ENCODE results near the gene LIMS2.

Gene LIMS2

DNA sequence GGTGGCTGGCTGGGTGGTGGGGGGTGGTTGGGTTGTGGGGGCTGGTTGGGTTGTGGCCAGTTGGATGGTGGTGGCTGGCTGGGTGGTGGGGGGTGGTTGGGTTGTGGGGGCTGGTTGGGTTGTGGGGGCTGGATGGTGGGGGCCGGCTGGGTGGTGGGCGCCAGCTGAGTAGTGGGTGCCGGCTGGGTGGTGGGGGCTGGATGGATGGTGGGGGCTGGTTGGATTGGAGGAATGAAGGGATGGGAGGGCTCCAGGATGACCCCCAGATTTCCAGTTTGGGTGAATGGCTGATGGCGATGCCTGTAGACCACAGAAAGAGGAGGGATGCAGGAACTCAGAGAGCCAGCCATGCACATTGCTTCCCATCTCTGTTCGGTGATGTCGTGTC, 56.1 kb downstream of the LIMS2 start:
- no peak for DNase-seq

- no peak for DNase-seq
These were observed 56.7 kb downstream of the LIMS2 start for GRCh38 chr2:127618551-127619202.

DNA sequence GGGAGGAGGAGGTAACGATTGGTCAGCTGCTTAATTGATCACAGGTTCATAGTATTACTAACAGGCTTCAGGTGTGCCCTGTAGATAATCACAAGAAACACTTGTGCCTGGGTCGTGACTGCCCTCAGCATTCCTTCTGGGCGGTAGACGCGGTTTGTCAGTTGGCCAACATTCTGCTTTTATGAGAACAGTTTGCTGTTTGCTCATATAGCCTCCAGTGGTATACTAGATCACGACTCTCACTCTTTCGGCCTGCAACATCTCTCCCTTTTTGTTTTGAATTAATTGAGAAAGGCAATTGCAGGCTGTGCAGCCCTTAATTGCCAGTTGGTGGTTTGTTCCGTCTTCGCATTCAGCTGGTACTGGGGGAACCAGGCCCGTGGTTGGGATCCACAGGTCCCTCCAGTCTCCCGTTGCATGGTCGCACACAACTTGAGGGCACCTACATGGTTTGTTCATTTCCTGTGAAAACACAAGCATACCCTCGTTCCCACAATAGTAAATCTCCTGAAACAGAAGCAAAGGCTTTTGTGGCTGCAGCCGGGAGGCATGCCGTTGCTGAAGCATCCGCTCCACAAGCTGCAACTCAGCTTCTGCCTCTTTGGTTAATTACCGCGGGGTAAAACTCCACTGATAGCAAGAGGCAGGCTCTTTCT, 59.7 kb downstream of the LIMS2 start:
- DNase-seq = peak in 1 of 2 donors; percentile 10

GRCh38 chr2:127614731-127615130, 60.6 kb downstream of the LIMS2 start:
- no peak for DNase-seq

DNA sequence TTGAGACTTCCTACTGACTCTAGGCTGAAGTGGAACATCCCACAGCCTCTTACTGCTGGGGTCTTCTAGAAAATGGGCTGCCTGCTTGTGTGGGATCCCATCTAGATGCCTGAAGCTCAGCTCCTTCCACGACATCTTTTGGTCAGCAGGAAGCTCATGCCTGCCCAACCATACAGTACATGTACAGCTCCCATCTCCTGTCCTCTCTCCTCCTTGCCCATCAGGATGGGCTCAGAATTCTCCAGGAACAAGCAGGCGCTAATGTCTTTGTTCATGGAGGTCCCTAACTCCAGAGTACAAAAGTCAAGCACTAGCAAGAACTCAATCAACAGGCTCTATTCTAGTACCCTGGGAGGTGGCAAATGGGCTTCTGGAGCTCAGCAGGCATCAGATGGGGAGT, 61.1 kb downstream of the LIMS2 start:
- DNase-seq = peak in 1 of 2 donors; percentile 9

DNA sequence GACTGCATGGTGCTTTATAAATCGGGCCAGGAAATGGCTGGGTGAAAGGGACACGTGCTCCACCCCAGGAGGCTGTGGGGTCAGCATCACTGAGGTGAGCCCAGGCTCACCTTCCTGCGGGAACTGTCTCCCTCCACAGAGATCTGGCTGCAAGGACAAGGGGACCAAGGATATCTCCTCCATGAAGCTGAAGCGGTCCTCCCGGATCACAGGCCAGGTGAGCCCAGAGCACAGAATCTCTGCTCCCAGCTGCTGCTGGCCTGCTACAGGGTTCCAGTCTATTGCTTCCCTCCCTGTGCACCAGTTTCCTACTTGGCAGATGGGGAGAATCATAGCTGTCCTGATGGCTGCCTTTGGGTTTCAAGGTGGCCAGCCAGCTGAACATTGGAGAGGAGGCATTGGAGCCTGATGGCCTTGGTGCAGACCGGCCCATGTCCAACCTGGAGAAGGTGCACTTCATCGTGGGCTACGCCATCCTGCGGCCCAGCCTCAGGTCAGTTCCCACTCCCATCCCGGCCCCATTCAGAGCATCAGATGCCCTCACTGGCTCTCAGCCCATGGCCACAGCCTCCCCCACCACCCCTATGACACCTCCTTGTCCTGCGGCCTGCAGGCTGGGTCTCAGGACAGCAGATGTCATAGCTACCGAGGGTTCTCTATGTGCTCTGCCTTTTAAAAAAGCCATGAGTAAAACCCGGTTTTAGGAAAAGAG, 63.1 kb downstream of the LIMS2 start:
- DNase-seq = peak in 1 of 2 donors; percentile 8

GRCh38 chr2:127611076-127611925, 64.0 kb downstream of the LIMS2 start:
- no peak for DNase-seq

GRCh38 chr2:127610561-127610960, 64.8 kb downstream of the LIMS2 start:
- DNase-seq = no peak

DNA sequence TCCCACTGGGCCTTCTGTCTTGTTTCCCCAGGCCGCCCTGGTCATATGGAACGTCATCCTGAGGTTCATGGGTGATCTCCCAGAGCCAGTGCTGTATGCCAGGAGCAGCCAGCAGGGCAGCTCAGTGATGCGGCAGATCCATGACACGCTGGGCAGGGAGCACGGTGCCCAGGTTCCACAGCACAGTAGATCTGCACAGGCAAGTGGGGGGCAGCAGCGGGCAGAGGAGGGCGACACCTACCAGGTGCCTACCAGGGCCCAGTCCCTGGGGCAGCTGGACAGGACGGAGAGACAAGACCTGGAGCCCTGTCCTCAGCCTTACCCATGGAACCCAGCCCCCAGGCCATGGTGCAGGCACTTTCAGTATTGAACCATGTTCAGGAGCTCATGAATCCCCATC, 65.5 kb downstream of the LIMS2 start:
- DNase-seq = no peak

DNA sequence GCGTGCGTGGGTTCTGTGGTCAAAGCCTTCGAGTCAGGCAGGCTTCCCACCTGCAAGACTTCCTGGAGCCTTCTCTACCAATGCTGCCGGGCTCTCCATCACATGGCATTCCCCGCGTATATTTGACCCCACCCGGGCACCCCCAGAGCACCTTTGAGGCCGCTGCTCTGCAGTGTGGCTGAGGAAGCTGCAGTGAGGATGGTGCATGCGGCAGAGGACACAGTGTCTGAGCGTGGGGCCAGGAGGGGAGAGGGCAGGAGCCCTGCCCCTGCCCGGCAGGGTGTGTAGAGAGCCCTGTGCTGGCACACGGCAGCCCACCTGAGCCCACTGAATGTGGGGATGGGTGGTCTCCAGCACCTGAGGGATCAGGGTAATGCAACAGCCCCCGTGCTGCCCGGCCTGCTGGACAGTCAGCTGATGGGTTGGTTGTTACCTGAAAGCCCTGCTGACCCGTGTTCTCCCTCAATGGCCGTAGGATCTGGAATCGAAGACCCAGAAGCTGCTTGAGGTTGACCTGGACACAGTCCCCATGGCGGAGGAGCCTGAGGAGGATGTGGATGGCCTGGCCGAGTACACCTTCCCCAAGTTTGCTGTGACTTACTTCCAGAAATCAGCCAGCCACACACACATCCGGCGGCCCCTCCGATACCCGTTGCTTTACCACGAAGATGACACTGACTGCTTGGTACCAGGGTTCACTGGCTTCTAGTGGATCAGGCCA, 66.1 kb downstream of the LIMS2 start:
- no peak for DNase-seq

DNA sequence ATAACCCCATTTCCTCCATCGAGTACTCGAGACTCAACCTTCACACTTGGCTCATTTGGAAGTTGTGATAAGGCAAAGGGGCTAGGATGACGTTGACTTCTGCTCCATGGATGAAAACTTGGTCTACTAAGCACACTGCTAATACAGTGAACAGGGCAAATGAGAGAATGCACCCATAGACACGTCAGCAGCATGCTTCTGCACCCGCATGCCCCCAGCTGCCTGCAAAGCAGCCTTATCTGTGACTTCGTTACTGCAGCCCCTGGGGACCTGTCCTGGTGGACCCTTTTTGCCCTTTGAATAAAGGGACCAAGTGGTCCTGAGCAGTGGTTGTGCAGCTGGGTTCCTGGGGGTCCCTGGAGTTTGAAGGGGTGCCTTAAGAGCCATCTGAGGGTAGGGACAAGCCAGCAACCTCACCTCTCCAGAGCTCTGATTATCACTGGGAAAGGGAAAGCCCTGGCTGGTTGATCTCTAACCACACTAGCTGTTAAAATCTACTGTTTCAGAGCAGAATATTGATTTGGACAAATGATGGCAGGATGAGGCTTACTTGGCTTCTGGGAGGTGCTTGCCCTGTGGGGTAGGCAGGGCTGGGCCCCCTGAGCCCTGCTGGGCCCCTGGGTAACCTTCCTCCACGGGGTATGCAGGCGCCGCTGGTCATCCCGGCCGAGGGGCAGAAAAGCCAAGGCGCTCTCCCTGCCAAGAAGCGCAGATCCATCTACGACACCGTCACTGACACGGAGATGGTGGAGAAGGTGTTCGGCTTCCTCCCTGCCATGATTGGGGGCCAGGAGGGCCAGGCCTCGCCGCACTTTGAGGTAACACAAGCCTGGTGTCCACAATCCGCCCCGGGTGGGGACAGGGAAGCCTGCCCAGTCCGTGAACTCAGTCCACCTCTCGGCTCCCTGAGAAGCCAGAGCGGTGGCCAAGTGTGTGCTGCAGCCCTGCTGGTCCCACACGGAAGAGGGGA, 67.0 kb downstream of the LIMS2 start:
- DNase-seq = no peak

- DNase-seq = no peak
These were observed 67.9 kb downstream of the LIMS2 start for GRCh38 chr2:127607399-127607908.

DNA sequence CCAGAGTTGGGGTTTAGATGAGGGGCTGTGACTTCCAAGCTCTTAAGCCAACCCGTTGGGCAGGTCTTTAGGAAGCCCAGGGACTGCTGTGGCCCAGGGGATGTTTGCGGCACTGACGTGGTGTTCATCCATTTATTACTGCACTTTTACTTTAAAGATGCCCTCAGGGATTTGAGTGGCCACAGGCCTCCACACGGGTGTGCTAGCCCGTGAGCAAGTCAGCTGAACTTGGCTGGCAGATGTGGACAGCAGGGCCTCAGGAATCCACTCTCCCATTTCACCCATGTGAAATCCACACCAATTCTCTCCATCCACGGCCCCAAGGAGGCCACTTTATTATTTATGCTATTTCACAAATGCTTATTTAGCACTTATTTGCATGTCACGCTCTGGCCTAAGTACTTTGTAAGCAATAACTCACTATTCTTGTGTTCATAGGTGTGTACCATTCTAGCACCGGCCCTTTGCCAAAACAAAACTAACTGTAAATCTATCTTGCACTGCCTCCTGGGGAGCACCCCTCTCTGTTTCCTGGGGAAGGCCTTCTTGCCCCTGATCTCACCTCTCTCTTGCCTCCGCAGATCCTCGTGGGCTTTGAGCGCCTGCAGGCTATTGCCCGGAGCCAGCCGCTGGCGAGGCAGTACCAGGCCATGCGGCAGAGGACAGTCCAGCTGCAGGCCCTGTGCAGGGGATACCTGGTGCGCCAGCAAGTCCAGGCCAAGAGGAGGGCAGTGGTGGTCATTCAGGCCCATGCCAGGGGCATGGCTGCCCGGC, 68.5 kb downstream of the LIMS2 start:
- DNase-seq = no peak

- no peak for DNase-seq
These were observed 69.6 kb downstream of the LIMS2 start for GRCh38 chr2:127605691-127606263.

- no peak for DNase-seq
These were observed 70.3 kb downstream of the LIMS2 start for GRCh38 chr2:127604986-127605385.

- DNase-seq = no peak
These were observed 76.1 kb downstream of the LIMS2 start for GRCh38 chr2:127599211-127599610.

DNA sequence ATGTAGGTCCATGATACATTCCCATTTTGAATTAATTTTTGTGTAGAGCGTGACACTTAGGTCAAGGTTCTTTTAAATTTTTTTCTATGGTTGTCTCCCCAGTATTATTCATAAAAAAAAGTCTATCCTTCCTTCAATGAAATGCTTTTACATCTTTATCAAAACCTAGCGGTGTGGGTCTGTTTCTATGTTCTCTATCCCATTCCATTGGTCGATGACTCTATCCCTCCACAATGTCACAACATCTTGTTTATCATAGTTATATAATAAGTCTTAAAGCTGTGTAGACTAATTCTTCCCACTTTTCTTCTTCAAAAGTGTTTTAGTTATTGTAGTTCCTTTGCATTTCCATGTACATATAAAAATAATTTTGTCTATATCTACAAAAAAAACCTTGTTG, 76.6 kb downstream of the LIMS2 start:
- no peak for DNase-seq

GRCh38 chr2:127597984-127598380, 77.3 kb downstream of the LIMS2 start:
- DNase-seq = no peak

DNA sequence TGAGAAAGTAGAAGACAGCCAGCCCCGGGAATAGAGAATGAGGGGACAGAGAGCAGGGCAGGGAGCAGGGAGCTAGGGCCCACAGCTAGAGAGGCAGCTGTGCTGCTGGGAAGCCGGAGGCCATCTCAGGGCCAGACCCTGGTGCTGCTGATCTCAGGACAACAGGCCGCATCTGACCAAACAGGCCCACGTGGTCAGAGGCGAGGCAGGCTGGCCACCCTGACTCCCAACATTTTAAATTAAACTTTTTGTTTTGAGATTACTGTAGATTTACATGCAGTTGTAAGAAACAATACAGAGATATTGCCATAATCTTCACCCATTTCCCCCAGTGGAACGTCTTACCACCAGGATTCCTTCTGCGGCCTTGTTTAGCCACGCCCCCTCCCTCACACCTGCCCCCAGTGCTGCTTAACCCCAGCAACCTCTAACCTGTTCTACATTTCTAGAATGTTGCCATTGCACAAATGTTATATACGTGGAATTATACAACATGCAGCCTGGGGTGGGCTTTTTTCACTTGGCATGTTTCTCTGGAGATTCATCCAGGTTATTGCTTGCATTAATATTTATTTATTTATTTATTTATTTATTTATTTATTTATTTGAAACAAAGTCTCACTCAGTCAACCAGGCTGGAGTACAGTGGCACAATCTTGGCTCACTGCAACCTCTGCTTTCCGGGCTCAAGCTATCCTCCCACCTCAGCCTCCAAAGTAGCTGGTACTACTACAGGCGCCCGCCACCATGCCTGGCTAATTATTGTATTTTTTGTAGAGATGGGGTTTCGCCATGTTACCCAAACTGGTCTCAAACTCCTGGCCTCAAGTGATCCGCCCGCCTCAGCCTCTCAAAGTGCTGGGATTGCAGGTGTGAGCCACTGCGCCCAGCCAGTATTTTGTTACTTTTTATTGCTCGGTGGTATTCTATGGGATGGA, 78.0 kb downstream of the LIMS2 start:
- no peak for DNase-seq
